ENCODE data around the gene PDXK.
"Not testable (repeated sequence)": the region's sequence is repeated elsewhere in the genome, so short reads cannot be mapped to it uniquely, and the experiment has no call there.

The PDXK gene

DNA sequence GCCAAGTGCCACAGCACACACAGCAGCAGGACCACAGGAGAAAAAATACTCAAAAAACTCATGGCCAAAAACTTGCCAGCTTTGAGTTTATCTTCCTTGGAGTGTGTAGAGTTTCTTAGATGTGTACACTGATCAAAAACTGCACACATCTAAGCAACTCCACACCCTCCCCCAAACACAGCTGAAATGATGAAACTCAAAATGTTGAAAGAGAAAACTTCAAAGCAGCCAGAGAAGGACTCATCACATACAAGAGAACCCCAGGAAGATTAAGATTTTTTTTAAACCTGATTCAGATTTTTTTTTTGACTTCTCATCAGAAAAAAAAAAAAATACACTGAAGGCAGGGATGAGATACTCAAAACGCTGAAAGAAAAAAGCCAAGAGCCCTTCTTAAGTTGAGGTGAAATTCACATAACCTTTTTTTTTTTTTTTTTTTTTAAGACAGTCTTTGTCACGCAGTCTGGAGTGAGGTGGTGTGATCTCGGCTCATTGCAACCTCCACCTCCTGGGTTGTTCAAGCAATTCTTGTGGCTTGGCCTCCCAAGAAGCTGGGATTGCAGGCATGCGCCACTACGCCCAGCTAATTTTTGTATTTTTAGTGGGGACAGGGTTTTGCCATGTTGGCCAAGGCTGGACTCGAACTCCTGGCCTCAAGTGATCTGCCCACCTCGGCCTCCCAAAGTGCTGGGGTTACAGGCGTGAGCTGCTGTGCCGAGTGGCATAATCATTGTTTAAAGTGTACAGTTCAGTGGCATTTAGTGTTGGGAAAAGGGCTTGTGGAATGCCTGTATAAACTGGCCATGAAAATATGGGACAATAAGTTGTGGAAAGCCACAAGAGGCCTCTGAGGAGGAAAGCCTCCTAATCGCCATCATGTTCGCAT lies 20.9 kb upstream of the PDXK start:
- FAIRE-seq, result no peak
- TF ChIP-seq, protein P1, sequence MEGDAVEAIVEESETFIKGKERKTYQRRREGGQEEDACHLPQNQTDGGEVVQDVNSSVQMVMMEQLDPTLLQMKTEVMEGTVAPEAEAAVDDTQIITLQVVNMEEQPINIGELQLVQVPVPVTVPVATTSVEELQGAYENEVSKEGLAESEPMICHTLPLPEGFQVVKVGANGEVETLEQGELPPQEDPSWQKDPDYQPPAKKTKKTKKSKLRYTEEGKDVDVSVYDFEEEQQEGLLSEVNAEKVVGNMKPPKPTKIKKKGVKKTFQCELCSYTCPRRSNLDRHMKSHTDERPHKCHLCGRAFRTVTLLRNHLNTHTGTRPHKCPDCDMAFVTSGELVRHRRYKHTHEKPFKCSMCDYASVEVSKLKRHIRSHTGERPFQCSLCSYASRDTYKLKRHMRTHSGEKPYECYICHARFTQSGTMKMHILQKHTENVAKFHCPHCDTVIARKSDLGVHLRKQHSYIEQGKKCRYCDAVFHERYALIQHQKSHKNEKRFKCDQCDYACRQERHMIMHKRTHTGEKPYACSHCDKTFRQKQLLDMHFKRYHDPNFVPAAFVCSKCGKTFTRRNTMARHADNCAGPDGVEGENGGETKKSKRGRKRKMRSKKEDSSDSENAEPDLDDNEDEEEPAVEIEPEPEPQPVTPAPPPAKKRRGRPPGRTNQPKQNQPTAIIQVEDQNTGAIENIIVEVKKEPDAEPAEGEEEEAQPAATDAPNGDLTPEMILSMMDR (IDR thresholded peaks at IDR 0.05; ENCODE audit: insufficient read depth, missing control alignments), result no peak
- DNase-seq (ENCODE audit: insufficient read length, low spot score), result no peak

DNA sequence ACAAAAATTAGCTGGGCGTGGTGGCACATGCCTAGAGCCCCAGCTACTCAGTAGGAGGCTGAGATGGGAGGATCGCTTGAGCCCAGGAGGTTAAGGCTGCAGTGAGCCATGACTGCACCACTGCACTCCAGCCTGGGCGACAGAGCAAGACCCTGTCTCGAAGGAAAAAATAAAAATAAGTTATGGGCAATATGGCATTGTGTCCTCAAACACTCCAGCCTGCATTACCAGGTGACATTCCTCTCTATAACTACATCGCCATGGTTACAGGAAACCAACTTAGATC lies 19.5 kb upstream of the PDXK start:
- not testable (repeated sequence) for FAIRE-seq; DNase-seq (ENCODE audit: insufficient read length, low spot score)

DNA sequence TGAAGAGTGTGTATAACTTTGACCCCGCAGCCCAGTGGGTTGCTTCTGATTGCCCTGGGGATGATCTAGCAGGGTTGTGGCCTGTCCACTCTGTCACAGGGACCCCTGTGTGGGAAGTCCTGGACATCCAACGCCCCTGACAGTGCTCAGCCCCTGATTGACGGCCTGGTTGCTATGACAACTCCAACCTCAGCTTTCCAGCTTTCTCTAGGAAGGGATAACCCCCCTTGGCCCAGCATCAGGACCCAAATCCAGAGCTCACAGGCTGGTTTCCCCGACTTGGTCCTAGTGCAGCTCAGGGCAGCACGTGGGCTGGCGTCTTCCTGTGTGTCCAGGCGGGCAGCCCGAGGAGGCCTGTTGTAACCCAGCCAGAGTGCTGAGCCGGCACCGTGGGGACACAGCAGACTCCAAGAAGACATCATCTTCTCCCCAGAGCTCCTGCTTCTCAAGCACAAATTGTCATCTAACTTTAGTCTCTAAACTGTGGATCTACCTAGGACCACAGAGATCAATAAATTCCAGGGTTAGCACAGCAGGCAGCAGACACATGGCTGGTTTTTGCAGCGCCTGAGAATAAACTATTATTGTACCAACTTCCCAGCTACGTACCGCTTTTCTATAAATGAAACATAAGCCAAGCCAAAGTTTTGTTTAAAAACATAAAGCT lies 18.9 kb upstream of the PDXK start:
- no peak for DNase-seq (ENCODE audit: insufficient read length, low spot score)
- no peak for FAIRE-seq
- TF ChIP-seq, protein P1 (IDR thresholded peaks at IDR 0.05; ENCODE audit: insufficient read depth, missing control alignments), result no peak

DNA sequence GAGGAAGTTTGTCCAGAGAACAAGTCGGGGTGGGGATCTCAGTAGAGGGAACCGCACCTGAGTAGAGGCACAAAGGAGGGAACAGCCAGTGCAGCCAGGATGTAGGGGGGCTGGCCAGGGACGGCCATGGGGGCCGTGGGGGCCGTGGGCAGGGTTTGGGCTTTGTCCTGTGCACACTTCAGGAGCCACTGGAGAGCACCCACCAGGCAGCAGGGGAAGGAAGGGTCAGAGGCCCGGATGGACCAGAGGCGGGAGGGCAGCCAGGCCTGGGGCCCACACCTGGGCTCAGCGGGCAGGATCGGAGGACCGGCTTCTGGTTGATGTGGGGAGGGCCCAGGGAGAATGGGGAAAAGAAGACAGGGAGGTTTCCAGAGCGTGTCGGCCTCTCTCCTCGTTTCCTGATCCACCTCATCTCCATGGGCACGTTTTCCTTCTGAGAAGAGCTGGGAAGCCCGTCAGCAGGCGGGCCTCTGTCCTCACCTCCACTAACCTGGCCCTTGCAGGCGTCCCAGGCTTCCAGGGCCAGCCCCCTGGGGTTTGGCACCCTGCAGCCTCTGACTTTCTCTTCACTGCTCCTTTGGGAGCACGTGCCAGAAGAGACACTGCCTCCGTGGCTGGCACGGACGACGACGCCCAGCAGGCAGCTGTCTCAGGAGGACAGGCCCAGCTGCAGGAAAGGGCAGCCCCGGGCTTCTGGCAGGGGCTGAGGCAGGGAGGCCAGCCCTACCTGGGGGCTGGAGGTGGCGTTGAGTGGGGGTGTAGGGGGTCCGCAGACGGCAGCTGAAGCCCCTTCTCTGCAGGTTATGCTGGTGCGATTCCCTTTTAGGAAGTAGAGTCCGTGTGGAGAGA lies 16.8 kb upstream of the PDXK start:
- no peak for FAIRE-seq

DNA sequence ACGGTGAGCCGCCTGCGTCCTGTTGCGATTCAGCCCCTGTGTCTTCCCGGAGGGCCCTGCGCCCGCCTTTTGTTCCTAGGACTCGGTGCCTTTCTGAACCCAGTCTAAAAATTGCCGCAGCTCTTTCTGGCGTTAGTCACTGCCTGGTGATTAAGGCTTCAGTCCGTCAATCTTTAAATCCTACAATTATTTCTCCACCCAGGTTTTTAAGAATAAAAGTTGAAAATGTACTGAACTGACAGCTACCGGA lies 16.2 kb upstream of the PDXK start:
- DNase-seq (ENCODE audit: insufficient read length, low spot score), result no peak
- no peak for FAIRE-seq
- TF ChIP-seq, protein P1 (IDR thresholded peaks at IDR 0.05; ENCODE audit: insufficient read depth, missing control alignments), result no peak

More for the DNA sequence above, 16.8 kb upstream of the PDXK start:
- no peak for DNase-seq (ENCODE audit: insufficient read length, low spot score)
- TF ChIP-seq, protein P1 (IDR thresholded peaks at IDR 0.05; ENCODE audit: insufficient read depth, missing control alignments), result no peak

DNA sequence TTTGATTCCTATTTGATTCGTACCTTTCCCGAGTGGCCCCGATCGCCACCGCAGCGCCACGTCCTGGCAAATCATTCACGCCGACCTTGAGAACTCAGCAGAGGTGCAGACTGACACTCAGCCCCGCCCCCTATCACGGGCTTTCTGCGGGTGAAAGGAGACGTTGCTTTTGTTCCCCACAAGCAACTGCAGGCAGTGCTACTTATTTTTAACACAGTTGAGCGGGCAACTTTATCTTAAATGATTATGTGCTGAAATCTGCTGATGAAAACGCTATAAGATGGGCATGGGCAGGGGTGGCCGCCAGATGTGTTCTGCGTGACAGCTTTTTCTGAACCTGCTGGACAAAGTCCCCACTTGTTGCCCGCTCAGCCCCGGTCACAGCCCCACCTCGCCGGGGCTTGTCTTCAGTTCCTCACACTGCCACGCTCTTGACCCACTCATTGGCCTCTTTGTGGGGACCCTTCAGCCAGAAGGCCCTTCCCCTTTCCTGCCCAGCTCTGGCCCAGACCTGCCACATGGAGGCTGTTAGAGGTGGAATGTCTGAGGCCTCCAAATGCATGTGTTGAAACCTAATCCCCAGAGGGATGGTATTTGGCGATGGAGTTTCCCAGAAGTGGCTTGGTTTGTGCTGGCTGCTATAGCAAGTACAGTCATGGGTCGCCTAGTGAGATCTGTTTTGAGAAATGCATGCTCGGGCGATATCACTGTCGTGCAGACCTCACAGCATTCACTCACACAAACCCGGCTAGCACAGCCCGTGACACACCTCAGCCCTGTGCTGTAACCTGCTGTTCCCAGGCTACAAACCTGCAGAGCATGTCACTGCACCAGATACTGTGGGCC lies 15.7 kb upstream of the PDXK start:
- TF ChIP-seq, protein P1 (IDR thresholded peaks at IDR 0.05; ENCODE audit: insufficient read depth, missing control alignments), result no peak
- FAIRE-seq, result no peak
- DNase-seq (ENCODE audit: insufficient read length, low spot score), result no peak

DNA sequence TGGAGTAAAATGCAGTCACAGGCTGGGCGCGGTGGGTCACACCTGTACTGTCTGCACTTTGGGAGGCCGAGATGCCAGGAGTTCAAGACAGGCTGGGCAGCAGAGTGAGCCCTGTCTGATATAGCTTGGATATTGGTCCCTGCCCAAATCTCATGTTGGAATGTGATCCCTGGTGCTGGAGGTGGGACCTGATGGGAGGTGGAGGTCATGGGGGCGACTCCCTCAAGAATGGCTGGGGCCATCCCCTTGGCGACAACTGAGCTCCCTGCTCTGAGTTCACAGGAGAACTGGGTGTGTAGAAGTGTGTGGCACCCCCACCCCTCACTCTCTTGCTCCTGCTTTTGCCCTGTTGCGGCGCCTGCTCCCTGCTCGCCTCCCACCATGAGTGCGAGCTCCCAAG lies 11.5 kb upstream of the PDXK start:
- FAIRE-seq, result no peak
- DNase-seq (ENCODE audit: insufficient read length, low spot score), result no peak
- TF ChIP-seq, protein P1 (IDR thresholded peaks at IDR 0.05; ENCODE audit: insufficient read depth, missing control alignments), result no peak
